Stimulated activated CD4-positive, alpha-beta T cell treated with anti-CD3 and anti-CD28 coated beads, TNF-alpha, amount 100 ng/mL, for 24 hours (primary cell): Measurements from ENCODE around the gene KLK11.

Experiments
- DNase-seq, 3 experiments: peaks; one replicate each; pipeline ENCODE4 v3.0.0-alpha.2; 2020; ENCODE audit warnings: low read depth in 3 of 3

The KLK11 gene

GRCh38 chr19:51026554-51026831 is at the start of gene KLK11:
Gene KLK11, minus strand, starts transcription at chr19:51026616. Its CDS starts 985 bp downstream, at chr19:51025631.
- DNase-seq: no peak

DNA sequence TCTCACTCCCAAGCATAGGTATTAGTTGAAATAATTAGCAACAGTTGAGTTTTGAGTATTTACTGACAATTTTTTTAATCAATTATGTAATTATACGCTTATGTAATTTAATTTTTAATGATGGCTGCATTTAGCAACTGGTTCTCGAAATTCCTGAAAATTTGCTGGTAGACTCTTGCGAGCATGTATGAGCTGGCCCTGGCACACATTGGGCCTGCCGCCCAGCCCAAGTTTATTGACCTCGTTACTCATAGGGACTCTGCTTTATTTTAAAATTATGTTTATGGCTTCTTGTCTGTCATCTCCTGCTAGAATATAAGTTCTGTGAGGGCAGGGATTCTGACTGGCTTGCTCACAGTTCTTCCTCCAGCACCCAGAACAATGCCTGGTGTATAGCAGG is 49.6 kb upstream of the KLK11 start:
- DNase-seq: no peak

DNA sequence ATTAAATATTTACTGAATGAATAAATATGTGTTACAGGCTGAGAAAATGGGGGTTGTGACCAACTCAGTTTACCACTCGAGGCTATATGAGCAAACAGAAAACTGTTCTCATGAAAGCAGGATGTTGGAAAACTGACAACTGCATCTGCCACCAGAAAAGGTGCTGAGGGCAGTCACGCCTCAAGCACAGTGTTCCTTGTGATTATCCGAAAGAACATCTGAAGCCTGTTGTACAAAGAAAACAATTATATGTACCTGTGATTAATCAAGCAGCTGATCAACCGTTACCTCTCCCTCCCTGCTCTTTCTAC is 44.6 kb upstream of the KLK11 start:
- DNase-seq: no peak

DNA sequence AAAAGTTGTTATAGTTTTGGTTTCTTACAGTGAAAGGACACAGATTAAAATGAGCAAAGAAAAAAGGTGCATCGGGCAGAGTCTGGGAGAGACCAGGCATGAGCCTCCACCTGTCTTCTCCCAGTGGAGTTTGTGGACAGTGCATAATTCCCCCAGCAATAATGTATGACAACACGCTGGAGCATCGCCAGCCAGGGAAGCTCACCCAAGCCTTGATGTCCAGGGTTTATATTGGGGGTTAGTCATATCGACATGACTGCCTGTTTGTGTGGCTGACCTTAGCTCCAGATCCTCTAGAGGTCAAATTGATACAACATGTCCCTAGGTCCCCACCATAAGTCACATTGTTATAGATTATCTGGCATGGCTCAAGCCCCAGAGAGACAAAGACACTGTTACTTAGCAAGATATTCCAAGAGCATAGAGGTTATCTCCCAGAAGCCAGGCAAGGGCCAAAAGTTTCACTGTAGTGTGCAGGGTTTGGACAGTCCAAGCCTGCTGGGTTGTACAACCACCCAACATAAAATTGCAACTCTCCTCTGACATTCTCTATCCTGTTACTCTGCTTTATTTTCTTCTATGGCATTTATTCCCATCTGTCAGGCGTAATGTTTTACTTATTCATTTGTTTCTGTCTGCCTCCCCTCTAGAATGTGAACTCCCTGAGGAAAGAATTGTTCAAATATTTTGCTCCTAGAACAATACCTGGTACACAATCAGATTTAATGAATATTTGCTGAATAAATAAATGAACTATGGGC is 44.1 kb upstream of the KLK11 start:
- no peak for DNase-seq

DNA sequence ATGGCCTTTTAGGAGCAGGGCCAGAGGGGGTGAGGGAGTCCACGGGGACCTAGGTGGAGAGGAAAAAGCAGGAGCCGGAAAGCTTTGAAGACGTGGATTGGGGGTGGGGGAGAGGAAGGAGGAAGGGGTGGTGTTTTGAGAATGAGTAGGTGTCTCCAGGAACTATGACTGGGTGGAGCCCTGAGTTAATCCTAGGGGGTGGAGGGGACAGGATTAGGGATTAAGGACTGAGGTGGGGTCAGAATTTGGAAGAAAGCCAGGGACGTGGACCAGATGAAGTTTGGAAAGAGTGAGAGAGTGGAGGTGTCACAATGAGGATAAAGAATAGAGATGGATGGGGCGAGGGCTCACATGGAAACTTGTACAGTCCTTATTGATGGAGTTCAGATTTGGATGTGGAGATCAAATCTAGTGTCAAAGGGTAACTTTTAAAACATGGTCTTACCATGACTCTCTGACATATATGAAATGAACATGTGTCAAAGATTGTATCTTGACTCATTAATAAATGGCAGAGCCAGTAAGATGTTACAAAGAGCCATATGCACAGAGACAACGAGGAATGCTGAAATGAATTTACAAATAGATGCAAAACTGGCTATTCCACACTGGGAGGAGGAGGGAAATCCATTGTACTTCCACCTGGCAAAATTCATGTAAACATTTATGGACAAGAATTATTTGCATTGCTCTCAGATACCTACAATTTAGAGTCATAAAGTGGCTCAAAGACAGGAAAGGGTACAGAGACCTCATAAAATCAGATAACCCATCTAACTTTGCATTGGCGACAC is 40.2 kb upstream of the KLK11 start:
- DNase-seq: no peak

- DNase-seq: no peak
Measured at GRCh38 chr19:51065221-51065960, 39.0 kb upstream of the KLK11 start.

DNA sequence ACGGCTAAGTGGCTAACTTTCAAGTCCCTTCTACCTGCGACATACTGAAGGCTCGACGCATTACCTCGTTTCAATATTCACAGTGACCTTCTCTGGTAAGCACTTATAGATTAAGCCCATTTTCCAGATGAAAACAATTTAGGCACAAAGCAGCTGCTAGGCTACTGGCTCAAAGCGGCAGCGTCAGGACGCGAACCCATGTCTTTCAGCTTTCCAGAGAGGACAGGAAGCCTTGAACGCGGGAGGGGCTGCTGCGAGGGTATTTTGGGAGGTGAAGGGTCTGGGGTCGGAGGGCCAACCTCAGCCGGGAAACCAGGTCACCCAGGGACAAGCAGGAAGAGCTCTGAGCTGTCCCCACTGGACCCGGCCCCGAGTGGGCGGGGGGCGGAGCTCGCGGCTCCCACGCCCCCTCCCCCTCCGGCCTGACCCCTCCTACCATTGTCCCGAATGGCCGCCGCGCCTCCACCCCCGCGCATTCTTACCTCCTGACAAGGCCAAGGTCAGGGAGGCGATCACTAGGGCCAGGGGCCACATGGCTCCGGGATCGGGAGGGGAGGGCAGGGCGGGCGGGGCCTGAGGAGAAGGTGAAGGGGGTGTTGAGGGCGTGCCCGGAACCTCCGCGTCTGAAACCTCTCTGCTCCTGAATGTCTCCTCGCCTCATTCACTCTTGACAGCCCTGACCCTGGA is 38.3 kb upstream of the KLK11 start, which contains the start of gene KLK13:
Gene KLK13, minus strand, starts transcription at position 559 of the 687 bp plus-strand sequence. Its CDS starts 25 bp downstream, at position 534.
- no peak for DNase-seq

DNA sequence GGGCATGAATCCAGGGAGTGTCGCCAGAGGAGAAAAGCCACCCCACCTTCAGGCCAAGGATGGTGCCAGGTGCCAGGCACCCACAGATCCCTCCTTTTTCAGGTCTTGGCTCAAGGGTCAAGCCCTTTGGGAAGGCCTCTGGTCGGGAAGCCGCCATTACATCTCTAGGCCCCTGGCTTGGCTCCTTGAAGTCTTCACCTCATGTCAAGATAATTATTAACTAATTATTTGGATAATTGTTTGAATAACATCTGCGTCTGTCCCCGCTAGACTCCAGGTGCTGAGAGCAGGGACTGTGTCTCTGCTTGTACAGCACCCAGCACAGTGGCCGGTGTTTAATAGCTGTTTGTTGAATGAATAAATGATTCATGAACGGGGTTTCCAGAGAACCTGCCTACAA is 37.2 kb upstream of the KLK11 start:
- no peak for DNase-seq

GRCh38 chr19:51060973-51061372 is 34.6 kb upstream of the KLK11 start:
- DNase-seq: no peak

DNA sequence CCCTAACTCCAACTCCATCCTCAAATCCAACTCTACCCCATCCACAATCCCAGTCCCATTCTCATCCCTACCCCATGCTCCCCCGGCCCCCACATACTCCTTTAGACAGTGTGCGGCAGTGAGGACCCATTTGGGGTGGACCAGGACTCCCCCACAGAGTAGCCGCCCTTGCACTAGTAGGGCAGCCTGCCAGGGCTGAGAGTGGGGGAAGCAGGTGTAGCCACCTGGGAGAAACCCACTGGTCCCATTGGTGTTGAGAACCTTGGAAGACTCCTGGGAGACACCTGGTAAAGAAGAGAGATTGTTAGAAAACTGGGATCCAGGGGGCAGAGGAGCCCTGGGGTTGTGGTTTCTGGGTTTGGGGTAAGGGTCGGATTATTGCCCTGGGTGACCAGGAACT is 33.9 kb upstream of the KLK11 start:
- DNase-seq: no peak

DNA sequence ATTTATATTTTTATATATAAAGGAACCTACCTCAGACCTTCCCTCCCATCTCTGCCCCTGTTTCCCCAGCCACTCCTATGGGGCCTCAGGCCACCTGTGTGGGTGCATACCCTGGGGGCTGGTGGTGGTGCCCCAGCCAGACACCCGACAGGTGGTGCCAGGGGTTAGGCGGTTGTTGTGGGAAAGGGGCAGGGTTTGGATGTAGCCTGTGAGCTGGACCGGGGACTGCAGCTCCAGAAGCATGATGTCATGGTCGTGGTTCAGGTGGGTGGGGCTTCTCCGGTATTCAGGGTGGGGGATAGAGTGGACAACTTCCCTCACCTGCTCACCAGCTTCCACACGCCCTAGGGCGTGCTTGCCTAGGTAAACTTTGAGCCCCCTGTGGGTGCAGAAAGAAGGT is 33.3 kb upstream of the KLK11 start:
- no peak for DNase-seq

DNA sequence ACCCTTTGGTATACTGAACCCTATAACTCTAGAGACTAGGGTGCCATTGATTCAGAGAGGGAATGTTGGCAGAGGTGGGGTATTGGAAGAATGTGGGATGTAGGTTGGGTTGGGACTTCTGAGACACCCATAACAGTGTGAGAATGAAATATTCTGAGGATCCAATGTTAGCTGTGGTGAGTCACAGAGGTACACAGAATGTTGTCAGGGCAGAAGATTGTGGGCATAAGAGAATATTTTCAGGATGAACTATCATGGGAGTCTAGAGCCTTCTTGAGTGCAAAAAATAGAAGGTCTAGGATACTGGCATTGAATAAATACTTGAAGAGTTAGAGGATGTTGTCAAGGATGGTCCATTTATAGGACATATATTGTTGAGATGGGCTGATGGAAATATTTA is 29.4 kb upstream of the KLK11 start:
- no peak for DNase-seq

GRCh38 chr19:51047031-51047335 is 20.6 kb upstream of the KLK11 start:
- DNase-seq: no peak

DNA sequence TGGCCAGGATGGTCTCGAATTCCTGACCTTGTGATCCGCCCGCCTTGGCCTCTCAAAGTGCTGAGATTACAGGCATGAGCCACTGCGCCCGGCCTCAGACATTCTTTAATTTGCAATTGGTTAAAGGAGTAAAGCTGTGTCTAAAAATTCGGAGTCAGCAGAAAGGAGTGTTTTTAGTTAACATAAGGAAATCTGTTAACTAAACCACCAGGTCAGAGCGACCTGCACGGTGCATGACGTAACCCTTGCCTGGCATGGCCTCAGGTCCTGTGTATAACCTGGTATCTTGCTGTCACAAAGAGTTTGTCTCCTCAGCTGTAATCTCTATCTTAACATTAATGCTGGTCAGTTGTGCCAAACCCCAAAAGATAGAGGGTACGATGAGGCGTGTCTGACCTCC is 17.9 kb upstream of the KLK11 start:
- no peak for DNase-seq

DNA sequence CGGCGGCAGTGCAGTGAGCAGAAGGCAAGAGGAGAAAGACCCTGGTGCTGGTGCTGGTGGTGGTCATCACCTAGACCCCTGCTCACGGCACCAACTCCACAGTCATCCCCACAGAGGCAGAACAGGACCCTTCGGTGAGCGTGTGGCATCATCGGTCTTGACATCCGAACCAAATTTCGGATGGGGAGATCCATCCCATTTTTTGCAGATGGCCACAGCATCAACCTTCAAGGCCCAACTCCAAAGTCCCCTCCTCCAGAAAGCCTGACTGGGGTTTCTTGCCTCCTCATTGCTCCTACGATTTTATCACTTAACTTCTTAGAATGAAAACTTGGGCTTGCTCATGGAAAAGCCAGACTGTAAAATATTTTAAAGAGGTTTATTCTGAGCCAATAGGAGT is 17.1 kb upstream of the KLK11 start:
- no peak for DNase-seq

DNA sequence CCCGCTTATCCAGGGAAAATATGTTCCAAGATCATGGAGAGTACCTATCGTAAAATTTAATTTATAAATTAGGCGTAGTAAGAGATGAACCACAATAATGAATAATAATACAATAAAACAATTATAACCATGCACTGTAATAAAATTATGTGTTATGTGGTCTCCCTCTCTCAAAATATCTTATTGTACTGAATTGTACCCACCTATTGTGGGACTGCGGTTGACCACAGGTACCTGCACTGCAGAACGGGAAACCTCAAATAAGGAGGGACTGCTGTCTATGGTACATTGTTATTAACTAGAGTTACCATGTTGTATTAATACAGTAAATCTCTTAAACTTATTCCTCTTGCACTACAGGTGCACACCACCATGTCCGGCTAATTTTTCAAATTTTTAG is 13.7 kb upstream of the KLK11 start:
- no peak for DNase-seq

DNA sequence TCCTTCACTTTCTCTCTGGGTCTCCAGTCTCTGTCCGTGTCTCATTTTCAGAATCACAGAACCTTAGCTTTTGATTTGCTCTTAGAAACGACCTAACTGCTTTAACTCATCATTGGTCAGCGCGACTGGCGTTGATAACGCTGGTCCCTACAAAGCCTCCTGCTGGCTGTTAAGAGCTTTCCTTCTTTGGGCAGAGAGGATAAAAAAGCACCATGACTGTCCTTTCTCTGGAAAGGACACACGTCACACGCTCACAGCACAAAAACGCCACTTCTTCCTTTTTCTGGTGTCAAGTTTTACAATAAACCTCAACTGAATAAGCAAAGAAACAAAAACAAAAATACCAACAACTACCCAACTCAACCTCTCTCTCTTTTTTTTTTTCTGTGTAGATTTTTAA is 10.1 kb upstream of the KLK11 start:
- no peak for DNase-seq

DNA sequence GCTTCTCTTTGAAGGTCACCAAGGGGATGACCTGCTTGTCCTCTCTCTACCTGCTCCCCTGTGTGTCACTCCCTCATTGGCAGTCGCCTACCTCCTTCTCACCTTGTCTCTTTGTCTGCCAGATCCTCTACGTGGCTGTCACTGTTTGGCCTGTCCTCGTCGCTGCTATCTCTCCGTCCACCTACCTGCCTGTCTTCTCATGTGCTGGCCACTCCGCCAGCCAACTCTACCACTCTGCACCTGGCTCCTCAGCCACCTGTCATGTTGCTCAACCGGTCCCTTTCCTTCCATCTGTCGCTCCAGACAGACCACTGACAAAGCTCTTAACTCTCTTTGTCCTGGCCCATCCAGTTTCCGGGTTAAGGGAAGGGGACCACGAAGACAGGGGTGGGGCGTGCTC is 8.3 kb upstream of the KLK11 start, which contains the start of gene KLK12:
Gene KLK12, minus strand, starts transcription at position 299 of the 400 bp plus-strand sequence. CDS start 381 bp downstream, outside the sequence.
- no peak for DNase-seq

DNA sequence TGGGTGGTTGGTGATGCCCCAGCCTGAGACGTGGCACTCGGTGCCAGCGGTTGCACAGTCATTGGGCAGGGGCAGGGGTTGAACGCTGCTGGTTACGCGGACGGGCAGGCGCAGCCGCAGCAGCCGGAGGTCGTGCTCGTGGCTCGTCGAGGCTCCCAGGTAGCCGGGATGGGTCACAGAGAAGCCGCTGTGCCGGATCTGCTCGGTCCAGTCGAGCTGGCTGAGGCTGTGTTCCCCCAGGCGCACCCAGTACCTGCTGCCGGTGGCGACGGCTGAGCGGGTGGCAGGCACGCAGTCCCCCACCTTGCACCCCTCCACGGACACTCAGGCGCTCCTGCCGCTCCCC is 5.4 kb upstream of the KLK11 start:
- DNase-seq: no peak

- no peak for DNase-seq
Measured at GRCh38 chr19:51031220-51031879, 4.9 kb upstream of the KLK11 start.

DNA sequence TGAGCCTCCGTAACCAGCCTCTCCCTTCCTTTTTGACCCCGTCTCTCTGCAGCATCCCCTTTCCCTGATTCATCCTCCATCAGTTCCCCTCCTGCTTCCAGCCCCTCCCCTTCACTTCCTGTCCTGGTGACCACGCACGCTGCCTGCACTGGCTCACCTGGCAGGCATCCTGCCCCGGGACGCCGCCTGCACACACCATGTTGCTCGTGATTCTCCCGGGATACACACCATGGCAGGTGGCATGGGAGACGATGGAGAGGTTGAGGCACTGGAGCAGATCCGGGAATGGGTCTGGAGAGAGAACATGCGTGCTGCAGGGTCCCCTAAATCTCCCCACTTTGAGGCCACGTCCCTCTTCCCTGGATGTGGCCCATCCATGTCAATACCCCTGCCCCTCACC is 4.2 kb upstream of the KLK11 start:
- DNase-seq: no peak

- no peak for DNase-seq
Measured at GRCh38 chr19:51029718-51030117, 3.3 kb upstream of the KLK11 start.
